IPS DF 4.7 (cell line): ENCODE measurements around the gene ANKRD11.
"Not testable (repeated sequence)": the region's sequence is repeated elsewhere in the genome, so short reads cannot be mapped to it uniquely, and the experiment has no call there.

Source experiments
- DNase-seq: peaks from one replicate; pipeline ENCODE4 v3.0.0-alpha.2; 2013; ENCODE audit warnings: low spot score; ENCODE audit errors: extremely low read depth

ANKRD11 gene

GRCh38 chr16:89386306-89387185 is 103.8 kb downstream of the ANKRD11 start:
- DNase-seq: no peak

DNA sequence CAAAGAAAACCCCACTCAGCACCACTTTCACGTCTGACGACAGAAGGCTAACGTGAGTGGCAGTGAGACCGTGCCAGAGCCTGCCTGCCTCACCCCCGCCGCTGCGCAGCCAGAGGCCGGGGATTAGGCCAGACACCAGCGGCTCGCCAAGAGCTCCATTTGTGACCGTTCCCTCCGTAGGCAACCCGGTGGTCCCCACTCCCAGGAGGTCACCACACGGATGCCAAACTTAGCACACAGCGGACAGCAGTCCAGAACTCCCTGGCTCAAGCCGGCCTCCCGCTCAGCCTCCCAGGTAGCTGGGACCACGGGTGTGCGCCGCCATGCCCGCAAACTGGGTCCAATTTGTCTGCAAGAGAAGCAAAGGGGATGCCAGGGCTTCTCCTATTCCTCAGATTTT is 104.6 kb downstream of the ANKRD11 start:
- no peak for DNase-seq

- no peak for DNase-seq
These were observed 106.1 kb downstream of the ANKRD11 start for GRCh38 chr16:89384282-89384681.

- DNase-seq: no peak
These were observed 107.0 kb downstream of the ANKRD11 start for GRCh38 chr16:89383095-89384003.

DNA sequence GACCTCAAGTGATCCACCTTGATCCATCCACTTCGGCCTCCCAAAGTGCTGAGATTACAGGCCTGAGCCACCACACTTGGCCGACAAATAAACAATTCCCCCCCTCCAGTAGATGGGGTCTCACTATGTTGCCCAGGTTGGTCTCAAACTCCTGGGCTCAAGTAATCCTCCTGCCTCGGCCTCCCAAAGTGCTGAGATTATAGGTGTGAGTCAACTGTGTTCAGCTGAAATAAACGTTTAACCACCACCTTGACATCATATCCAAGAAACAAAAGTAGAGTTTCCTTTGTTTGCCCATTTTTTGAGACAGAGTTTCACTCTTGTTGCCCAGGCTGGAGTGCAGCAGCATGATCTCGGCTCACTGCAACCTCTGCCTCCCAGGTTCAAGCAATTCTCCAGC is 107.8 kb downstream of the ANKRD11 start:
- DNase-seq: not testable (repeated sequence)

DNA sequence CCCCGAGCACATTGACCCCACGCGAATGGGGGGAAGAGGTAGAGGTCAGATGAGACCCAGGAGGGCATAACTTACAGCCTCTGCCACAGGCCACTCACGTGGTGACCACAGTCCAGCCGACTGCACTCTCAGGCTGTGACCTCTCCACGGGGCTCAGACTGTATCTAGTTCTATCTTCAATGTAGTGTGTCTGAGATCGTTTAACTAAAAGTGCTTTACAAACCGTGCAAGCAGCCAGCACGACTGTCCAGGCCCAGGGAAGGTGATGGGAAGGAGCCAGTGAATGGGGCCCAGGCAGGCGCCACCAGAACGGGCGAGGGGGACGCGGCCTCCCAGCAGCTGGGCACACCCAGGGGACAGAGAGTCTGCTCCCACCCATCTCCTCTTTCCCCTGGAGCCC is 108.6 kb downstream of the ANKRD11 start:
- no peak for DNase-seq

GRCh38 chr16:89380681-89381080 is 109.7 kb downstream of the ANKRD11 start:
- DNase-seq: no peak

DNA sequence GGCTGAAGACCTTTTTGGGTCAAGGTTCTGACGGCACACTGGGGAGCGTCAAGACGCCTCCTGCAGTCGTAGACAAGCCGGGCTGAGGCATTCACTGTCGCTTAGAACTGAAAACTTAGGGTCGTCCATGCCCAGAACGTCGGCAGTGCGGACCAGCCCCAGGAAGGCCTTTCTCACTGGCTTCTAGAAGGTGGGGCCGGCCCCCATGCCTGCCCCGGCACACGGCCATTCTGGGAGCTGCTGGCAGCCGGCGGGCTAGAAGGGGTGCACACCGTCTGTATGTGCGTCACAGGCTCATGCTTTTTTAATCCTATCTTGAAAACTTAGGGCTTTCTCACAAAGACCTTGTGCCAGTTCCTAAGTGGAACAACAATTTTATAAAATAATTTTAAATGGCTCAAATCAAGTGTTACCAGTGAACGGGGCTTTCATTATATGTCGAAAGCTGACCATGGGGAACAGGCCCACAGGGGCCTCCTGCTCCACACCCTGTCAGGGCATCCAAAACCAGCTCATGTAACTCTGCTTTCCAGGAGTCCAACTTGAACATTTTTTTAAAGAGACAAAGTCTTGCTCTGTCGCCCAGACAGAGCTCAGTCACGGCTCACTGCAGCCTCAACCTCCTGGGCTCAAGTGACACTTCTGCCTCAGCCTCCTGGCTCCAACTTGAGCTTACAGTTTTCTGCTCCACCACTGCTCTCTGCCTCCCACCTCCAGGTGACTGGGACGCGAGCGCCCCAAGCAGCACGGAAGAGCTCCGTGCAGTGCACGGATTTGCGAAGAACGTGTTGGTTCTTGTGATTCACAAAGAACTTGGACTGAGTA is 111.2 kb downstream of the ANKRD11 start:
- no peak for DNase-seq

DNA sequence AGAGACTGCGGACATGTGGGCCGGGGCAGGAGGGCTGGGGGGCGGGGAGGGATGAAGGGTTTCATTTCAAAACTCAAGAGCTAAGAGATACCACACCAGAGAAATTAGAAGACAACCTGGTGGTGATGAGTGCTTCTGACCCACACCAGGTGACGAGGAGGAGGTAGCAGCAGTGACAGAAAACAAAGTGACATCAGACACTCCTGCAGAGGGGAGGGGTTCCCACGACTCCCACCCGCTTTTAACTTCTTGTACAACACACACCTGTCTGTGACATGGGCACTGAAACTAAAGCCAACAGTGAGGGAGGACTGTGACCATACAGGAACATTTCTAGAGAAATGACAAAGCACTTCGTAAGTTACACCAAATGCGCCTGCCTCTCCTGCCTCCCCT is 112.9 kb downstream of the ANKRD11 start:
- DNase-seq: no peak

- DNase-seq: no peak
These were observed 113.4 kb downstream of the ANKRD11 start for GRCh38 chr16:89376812-89377452.

- DNase-seq: no peak
These were observed 114.7 kb downstream of the ANKRD11 start for GRCh38 chr16:89375686-89376085.

DNA sequence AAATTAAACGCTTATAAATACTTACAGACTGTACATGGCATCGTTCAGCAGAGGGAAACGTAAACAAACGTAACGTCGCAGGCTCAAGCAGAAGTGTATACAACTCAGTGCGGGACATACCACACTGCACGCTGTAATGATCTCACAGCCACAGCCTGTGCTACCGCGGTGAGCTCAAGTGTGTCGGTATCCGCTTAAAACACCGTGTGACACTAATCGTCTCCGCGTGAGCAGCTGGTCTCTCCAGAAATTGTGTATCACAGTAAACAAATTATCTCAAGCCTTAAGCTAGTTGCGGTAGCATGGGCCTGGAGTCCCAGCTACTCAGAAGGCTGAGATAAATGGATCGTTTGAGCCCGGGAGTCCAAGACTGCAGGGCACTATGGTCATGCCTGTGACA is 115.3 kb downstream of the ANKRD11 start:
- no peak for DNase-seq

- DNase-seq: no peak
These were observed 115.9 kb downstream of the ANKRD11 start for GRCh38 chr16:89374393-89374960.

- DNase-seq: no peak
These were observed 116.8 kb downstream of the ANKRD11 start for GRCh38 chr16:89373355-89374110.

GRCh38 chr16:89371968-89372634 is 118.3 kb downstream of the ANKRD11 start:
- no peak for DNase-seq

DNA sequence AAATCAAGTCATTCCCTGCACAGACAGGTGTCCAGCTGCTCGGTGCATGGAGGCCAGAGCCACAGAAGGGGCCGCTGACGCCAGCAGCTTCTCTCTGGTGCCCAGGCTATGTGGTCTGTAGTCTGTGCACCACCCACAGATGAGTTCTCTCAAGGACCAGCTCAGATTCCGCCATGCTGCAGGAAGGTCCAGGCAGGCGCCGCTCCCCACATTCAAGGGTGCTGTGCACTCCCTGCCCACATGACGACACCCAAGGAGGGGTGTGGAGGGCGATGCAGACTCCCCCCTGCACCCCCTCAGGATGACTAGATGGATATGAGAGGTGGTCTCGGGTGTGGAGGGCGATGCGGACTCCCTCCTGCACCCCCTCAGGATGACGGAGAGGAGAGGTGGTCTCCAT is 119.0 kb downstream of the ANKRD11 start:
- no peak for DNase-seq

DNA sequence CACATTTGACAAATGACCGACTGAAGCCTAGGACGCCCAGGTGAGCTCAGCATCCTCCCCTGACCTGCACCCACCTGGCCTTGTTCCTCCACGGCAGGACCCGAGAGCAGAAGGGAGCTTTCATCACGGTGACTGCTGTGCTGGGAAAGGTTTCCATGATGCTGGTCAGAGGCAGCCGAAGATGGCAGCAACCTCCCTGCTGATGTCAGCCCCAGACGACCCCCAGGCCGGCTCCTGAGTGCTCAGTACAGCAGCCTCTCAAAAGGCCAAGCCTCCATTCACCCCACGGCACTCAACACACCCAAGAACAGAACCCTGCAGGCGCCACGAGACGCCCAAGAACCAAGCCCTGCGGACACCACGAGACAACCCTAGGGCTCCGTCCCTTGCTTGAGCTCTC is 119.8 kb downstream of the ANKRD11 start:
- no peak for DNase-seq

DNA sequence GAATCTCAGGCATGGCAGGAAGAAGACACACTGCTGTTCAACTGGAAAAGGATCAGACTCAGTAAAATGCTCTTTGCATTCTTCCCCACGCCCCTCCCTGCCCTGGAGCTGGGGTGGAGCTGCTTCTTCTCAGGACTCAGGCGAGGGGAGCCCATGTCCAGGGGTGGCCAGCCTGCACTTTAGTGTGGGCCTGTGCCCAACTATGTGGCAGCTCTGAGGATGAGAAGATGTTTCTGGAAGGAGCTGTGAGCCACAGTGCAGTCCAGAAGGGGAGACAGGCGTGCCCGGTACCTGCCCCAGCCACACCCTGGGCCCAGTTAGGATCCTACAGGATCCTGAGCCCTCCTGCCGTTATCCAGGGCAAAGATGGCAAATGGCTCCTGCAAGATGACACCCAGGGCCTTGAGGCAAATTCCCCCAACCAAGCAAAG is 120.3 kb downstream of the ANKRD11 start:
- DNase-seq: no peak

DNA sequence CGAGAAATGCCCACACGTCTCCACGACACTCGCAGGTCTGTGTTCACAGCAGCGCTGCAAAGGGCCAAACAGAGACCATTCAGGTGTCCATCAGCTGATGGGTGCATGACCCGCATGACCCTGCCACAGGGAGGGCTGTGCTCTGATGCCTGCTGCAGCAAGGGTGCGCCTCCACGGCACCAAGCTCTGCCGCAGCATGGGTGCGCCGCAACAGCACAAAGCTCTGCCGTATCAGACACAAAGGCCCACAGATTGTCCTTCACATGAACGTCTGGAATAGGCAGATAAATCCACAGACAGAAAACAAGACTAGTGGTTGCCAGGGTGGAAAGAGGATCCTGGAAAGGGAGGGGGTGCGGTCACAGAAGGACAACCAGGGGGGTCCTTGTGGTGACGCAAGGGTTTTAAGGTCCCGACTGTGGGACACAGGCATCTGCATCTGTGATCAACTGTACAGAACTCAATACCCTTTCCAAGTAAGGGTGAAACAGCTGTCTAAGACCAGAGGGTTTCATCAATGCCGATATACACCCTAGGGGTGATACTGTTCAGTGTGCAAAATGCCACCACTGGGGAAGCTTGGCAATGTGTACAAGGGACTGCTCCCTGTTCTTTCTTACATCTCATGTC is 121.0 kb downstream of the ANKRD11 start:
- DNase-seq: no peak
